H1 (cell line): Measurements from ENCODE around the gene RFPL3. TPM values are rescaled to one million over a fixed set of nuclear protein-coding genes. Genes with fewer than 3 reads are reported as not detected.

Experiments used
- E2F6 ChIP-seq: IDR thresholded peaks from 2 replicates; pipeline ENCODE4 v1.6.1; 2012; ENCODE audit warnings: inconsistent platforms
- polyA plus RNA-seq, 7 experiments: library from polyadenylated mRNA; depleted of rRNA in 3 of 7; stranded (reverse) in 5 of 7; unstranded in 2 of 7; fragments of >200 nt in 5 of 7; fragments of 200-250 nt in 2 of 7; gene quantifications; 1 replicate in 5 of 7; 2 replicates in 1 of 7; 4 replicates in 1 of 7; pipeline versions ENCODE4 v1.2.1 to v1.2.3, GENCODE V29; 2011 to 2013; ENCODE audit warnings: missing spikeins in 2 of 7, mixed read lengths in 2 of 7
- total RNA-seq: library from RNA; stranded (reverse); fragmentation: NEBNext Ultra II Directional; extraction: Animal tissue kit (Norgen Biotek cat#: 25700); gene quantifications from 2 replicates; pipeline ENCODE4 v1.2.1, GENCODE V29; 2021

The RFPL3 gene
- total and polyA plus RNA-seq, 2 of the 8 experiments (the other 6 are each of a cell fraction or from before 2014, with no cell fraction given), result 0.08 to 0.24 TPM

GRCh38 chr22:32327596-32328171 is 30.0 kb upstream of the RFPL3 start (continued):
- no peak for TF ChIP-seq E2F6
- TF ChIP-seq, all 59 proteins: peak for 0
